H9 (cell line): Measurements from ENCODE around the gene MYO1D. TPM values are rescaled to one million over a fixed set of nuclear protein-coding genes. Genes with fewer than 3 reads are reported as not detected.

Source experiments
- DNase-seq: peaks from one replicate; pipeline ENCODE4 v3.0.0-alpha.2; 2017
- H2AFZ ChIP-seq: one replicate; pipeline ENCODE4 v1.6.1; 2013; ENCODE audit warnings: mild to moderate bottlenecking, low read length, control low read depth, moderate library complexity
- H2AK5ac ChIP-seq: 2 replicates; pipeline ENCODE4 v1.6.1; 2013; ENCODE audit warnings: low read length, control low read depth, mixed read lengths; ENCODE audit not compliant: insufficient read length
- H2BK120ac ChIP-seq: one replicate; pipeline ENCODE4 v1.6.1; 2013; ENCODE audit warnings: low read depth, mild to moderate bottlenecking, low read length, control low read depth, inconsistent platforms; ENCODE audit not compliant: poor library complexity, severe bottlenecking
- H2BK12ac ChIP-seq: 2 replicates; pipeline ENCODE4 v1.6.1; 2013; ENCODE audit warnings: low read length, control low read depth, mixed read lengths, low read depth; ENCODE audit not compliant: insufficient read length
- H2BK15ac ChIP-seq: 2 replicates; pipeline ENCODE4 v1.6.1; 2013; ENCODE audit warnings: low read depth, low read length, control low read depth
- H2BK20ac ChIP-seq: one replicate; pipeline ENCODE4 v1.6.1; 2013; ENCODE audit warnings: low read depth, mild to moderate bottlenecking, low read length, control low read depth, inconsistent platforms; ENCODE audit not compliant: poor library complexity, severe bottlenecking
- H2BK5ac ChIP-seq: 2 replicates; pipeline ENCODE4 v1.6.1; 2013; ENCODE audit warnings: low read length, control low read depth, mixed read lengths; ENCODE audit not compliant: insufficient read length
- H3K14ac ChIP-seq: 2 replicates; pipeline ENCODE4 v1.6.1; 2013; ENCODE audit warnings: low read length, control low read depth; ENCODE audit not compliant: insufficient read depth
- H3K18ac ChIP-seq: 2 replicates; pipeline ENCODE4 v1.6.1; 2013; ENCODE audit warnings: low read depth, mild to moderate bottlenecking, mixed read lengths, low read length, control low read depth; ENCODE audit not compliant: insufficient read length
- H3K23ac ChIP-seq: 2 replicates; pipeline ENCODE4 v1.6.1; 2013; ENCODE audit warnings: low read length, control low read depth, mixed read lengths, low read depth; ENCODE audit not compliant: insufficient read length
- H3K23me2 ChIP-seq: 2 replicates; pipeline ENCODE4 v1.6.1; 2013; ENCODE audit warnings: low read depth, mild to moderate bottlenecking, mixed read lengths, low read length, control low read depth; ENCODE audit not compliant: insufficient read length, poor library complexity, severe bottlenecking
- H3K27ac ChIP-seq: 2 replicates; pipeline ENCODE4 v1.5.1; 2013; ENCODE audit warnings: low read length, control low read depth, mixed read lengths, low read depth; ENCODE audit not compliant: insufficient read length
- H3K27me3 ChIP-seq: 2 replicates; pipeline ENCODE4 v1.6.1; 2013; ENCODE audit warnings: low read length, control low read depth, inconsistent platforms; ENCODE audit not compliant: insufficient read depth
- H3K4ac ChIP-seq: 2 replicates; pipeline ENCODE4 v1.6.1; 2013; ENCODE audit warnings: low read depth, mild to moderate bottlenecking, control low read depth, inconsistent platforms, low read length, moderate library complexity
- H3K4me1 ChIP-seq: 2 replicates; pipeline ENCODE4 v1.6.1; 2013; ENCODE audit warnings: low read length, control low read depth, inconsistent platforms; ENCODE audit not compliant: insufficient read depth
- H3K4me2 ChIP-seq: 2 replicates; pipeline ENCODE4 v1.6.1; 2013; ENCODE audit warnings: low read length, control low read depth, mixed read lengths; ENCODE audit not compliant: insufficient read length, insufficient read depth
- H3K56ac ChIP-seq: 2 replicates; pipeline ENCODE4 v1.6.1; 2013; ENCODE audit warnings: low read depth, mild to moderate bottlenecking, mixed read lengths, low read length, control low read depth; ENCODE audit not compliant: insufficient read length
- H3K79me1 ChIP-seq: 2 replicates; pipeline ENCODE4 v1.6.1; 2013; ENCODE audit warnings: low read depth, mild to moderate bottlenecking, moderate library complexity, low read length, control low read depth, inconsistent platforms; ENCODE audit not compliant: insufficient read depth, poor library complexity, severe bottlenecking
- H3K79me2 ChIP-seq: 2 replicates; pipeline ENCODE4 v1.6.1; 2013; ENCODE audit warnings: low read length, control low read depth, inconsistent platforms; ENCODE audit not compliant: insufficient read depth
- H3K9ac ChIP-seq: 2 replicates; pipeline ENCODE4 v1.6.1; 2013; ENCODE audit warnings: low read length, control low read depth, mixed read lengths; ENCODE audit not compliant: insufficient read length; ENCODE audit errors: extremely low read depth
- H3K9me3 ChIP-seq: one replicate; pipeline ENCODE4 v1.6.1; 2013; ENCODE audit warnings: low read depth, low read length, inconsistent platforms; ENCODE audit not compliant: control insufficient read depth
- H3T11ph ChIP-seq: one replicate; pipeline ENCODE4 v1.6.1; 2013; ENCODE audit warnings: mild to moderate bottlenecking, low read length, control low read depth, inconsistent platforms
- H4K20me1 ChIP-seq: one replicate; pipeline ENCODE4 v1.6.1; 2013; ENCODE audit not compliant: control insufficient read depth, insufficient read length, insufficient read depth
- H4K5ac ChIP-seq: 2 replicates; pipeline ENCODE4 v1.6.1; 2013; ENCODE audit warnings: low read depth, mild to moderate bottlenecking, mixed read lengths, low read length, control low read depth; ENCODE audit not compliant: insufficient read length
- H4K8ac ChIP-seq: replicated peaks from 2 replicates; pipeline ENCODE4 v1.6.1; 2013; ENCODE audit warnings: low read length, control low read depth, mixed read lengths, low read depth; ENCODE audit not compliant: insufficient read length
- H4K91ac ChIP-seq: 2 replicates; pipeline ENCODE4 v1.6.1; 2013; ENCODE audit warnings: low read depth, mild to moderate bottlenecking, moderate library complexity, mixed read lengths, low read length, control low read depth; ENCODE audit not compliant: insufficient read length
- H3K27ac Mint-ChIP-seq, 3 experiments: 2 replicates in 2 of 3; 3 replicates in 1 of 3; pipeline ENCODE4 v1.8.0; 2020 to 2021; ENCODE audit warnings: mixed read lengths in 3 of 3, mild to moderate bottlenecking in 1 of 3, moderate library complexity in 1 of 3
- H3K27me3 Mint-ChIP-seq: 2 replicates; pipeline ENCODE4 v1.8.0; 2021; ENCODE audit warnings: low read depth, mild to moderate bottlenecking, moderate library complexity, mixed read lengths
- H3K36me3 Mint-ChIP-seq, 3 experiments: 2 replicates in 2 of 3; 3 replicates in 1 of 3; pipeline ENCODE4 v1.8.0; 2020 to 2021; ENCODE audit warnings: low read depth in 3 of 3, mixed read lengths in 3 of 3; ENCODE audit not compliant: insufficient read depth in 1 of 3
- H3K4me1 Mint-ChIP-seq, 2 experiments: 2 replicates each; pipeline ENCODE4 v1.8.0; 2020; ENCODE audit warnings: mixed read lengths in 2 of 2
- H3K4me3 Mint-ChIP-seq, 2 experiments: 2 replicates in 1 of 2; 3 replicates in 1 of 2; pipeline ENCODE4 v1.8.0; 2020 to 2021; ENCODE audit warnings: mild to moderate bottlenecking in 2 of 2, mixed read lengths in 2 of 2, moderate library complexity in 1 of 2
- H3K9me3 Mint-ChIP-seq, 2 experiments: 2 replicates in 1 of 2; 3 replicates in 1 of 2; pipeline ENCODE4 v1.8.0; 2020; ENCODE audit warnings: mild to moderate bottlenecking in 2 of 2, mixed read lengths in 2 of 2, moderate library complexity in 1 of 2
- WGBS: extraction: QIAGEN DNeasy Blood & Tissue Kit; methylation state at CpG from one replicate; pipeline ENCODE4 v1.1.7; 2013; ENCODE audit warnings: missing lambda C conversion rate, low lambda C conversion rate, mixed read lengths; ENCODE audit not compliant: insufficient read length; ENCODE audit errors: extremely low coverage; 5-methylcytosine and 5-hydroxymethylcytosine counted together
- total RNA-seq: library from RNA; stranded (reverse); gene quantifications from 2 replicates; pipeline ENCODE4 v1.2.1, GENCODE V29; 2021
- TF ChIP-seq, protein P1 (sequence below): fragments of 200-600 bp; sonication (generic); conservative IDR thresholded peaks from 3 replicates; pipeline ENCODE4 v1.8.0; 2021; ENCODE audit warnings: antibody characterized with exemption, mild to moderate bottlenecking

MYO1D gene
- total RNA-seq, 1 experiment from 2014 or later = 19.0 TPM

DNA sequence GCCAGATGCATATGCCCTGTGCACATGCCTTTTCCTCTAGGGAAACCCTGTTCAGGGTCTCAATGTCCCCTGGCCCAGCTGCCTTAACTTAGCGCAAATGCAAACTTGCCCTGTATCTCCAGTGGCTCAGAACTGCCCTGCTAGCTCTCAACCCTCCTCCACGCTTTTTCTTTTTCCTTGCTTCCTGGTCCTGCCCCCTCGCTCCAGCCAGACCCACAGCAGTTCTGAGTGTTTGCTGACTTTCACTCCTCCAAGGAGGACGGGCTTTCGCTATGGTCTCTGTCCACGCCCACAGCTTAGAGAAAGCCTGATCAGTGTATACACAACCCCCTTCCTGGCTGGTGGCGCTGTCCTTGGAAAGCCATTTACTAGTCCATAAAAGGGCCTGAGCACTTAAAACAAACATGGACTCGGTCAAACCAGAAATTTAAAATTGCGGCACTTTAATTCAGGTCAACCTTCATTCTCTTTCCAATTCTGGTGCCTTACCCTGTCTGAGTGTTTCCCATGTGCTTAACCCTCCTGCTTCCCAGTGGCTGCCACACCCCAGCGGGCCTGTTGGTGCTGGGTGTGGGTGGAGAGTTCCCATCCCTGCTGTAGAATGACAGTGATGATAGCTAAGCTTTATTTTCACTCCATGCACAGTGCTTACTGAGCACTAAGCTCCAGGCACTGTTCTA lies 35.4 kb upstream of the MYO1D start:
- H2BK5ac ChIP-seq = no peak overlapping the region
- H2AK5ac ChIP-seq = no peak overlapping the region
- no peak overlapping the region for H2BK15ac ChIP-seq
- H3K4ac ChIP-seq = no peak overlapping the region
- H3K14ac ChIP-seq = no peak overlapping the region
- no peak overlapping the region for H3K9ac ChIP-seq
- no peak overlapping the region for H4K91ac ChIP-seq
- TF ChIP-seq, protein P1, sequence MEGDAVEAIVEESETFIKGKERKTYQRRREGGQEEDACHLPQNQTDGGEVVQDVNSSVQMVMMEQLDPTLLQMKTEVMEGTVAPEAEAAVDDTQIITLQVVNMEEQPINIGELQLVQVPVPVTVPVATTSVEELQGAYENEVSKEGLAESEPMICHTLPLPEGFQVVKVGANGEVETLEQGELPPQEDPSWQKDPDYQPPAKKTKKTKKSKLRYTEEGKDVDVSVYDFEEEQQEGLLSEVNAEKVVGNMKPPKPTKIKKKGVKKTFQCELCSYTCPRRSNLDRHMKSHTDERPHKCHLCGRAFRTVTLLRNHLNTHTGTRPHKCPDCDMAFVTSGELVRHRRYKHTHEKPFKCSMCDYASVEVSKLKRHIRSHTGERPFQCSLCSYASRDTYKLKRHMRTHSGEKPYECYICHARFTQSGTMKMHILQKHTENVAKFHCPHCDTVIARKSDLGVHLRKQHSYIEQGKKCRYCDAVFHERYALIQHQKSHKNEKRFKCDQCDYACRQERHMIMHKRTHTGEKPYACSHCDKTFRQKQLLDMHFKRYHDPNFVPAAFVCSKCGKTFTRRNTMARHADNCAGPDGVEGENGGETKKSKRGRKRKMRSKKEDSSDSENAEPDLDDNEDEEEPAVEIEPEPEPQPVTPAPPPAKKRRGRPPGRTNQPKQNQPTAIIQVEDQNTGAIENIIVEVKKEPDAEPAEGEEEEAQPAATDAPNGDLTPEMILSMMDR = no peak
- Mint-ChIP-seq H3K9me3 (no peaks in the 10 kb centered on the region), H3K27me3 (no peaks in the 10 kb centered on the region; the same call in 1 of the 2 replicates), H3K27ac (peak overlapping the region in 1 of 3 experiments; percentile 59; a peak in 1 of 7 replicates), H3K4me3 (no peak overlapping the region), H3K4me1 (peaks cover 9 to 13% of the 10 kb centered on the region in 2 experiments), H3K36me3 (no peaks in the 10 kb centered on the region; a peak in 2 of 7 replicates)
- peak overlapping the region; percentile 78 for H2AFZ ChIP-seq
- peak; percentile 65 for DNase-seq
- H4K5ac ChIP-seq = no peak overlapping the region
- no peak overlapping the region for H3K56ac ChIP-seq
- H3T11ph ChIP-seq = no peak overlapping the region
- peak overlapping the region; percentile 30 for H3K18ac ChIP-seq
- no peaks in the 10 kb centered on the region for H3K9me3 ChIP-seq
- H2BK20ac ChIP-seq = no peak overlapping the region
- no peaks in the 10 kb centered on the region for H3K23me2 ChIP-seq
- H3K27me3 ChIP-seq = no peaks in the 10 kb centered on the region
- no peaks in the 10 kb centered on the region for H3K4me1 ChIP-seq
- no peaks in the 10 kb centered on the region for H3K79me1 ChIP-seq
- no peak overlapping the region for H3K23ac ChIP-seq
- no peak overlapping the region for H3K27ac ChIP-seq
- H2BK12ac ChIP-seq = no peak overlapping the region
- no peak overlapping the region for H4K8ac ChIP-seq
- H3K79me2 ChIP-seq = no peaks in the 10 kb centered on the region
- no peak overlapping the region for H3K4me2 ChIP-seq
- H4K20me1 ChIP-seq = no peaks in the 10 kb centered on the region
- WGBS = no CpG with 5 or more reads among the region's 10 CpGs
- H2BK120ac ChIP-seq = no peak overlapping the region
